GDM1 (cell line): ENCODE data around the gene TSEN54.

ENCODE experiments used
- DNase-seq: peaks from one replicate; lab custom pipeline; 2025; lab: John Stamatoyannopoulos, UW

TSEN54 gene

DNA sequence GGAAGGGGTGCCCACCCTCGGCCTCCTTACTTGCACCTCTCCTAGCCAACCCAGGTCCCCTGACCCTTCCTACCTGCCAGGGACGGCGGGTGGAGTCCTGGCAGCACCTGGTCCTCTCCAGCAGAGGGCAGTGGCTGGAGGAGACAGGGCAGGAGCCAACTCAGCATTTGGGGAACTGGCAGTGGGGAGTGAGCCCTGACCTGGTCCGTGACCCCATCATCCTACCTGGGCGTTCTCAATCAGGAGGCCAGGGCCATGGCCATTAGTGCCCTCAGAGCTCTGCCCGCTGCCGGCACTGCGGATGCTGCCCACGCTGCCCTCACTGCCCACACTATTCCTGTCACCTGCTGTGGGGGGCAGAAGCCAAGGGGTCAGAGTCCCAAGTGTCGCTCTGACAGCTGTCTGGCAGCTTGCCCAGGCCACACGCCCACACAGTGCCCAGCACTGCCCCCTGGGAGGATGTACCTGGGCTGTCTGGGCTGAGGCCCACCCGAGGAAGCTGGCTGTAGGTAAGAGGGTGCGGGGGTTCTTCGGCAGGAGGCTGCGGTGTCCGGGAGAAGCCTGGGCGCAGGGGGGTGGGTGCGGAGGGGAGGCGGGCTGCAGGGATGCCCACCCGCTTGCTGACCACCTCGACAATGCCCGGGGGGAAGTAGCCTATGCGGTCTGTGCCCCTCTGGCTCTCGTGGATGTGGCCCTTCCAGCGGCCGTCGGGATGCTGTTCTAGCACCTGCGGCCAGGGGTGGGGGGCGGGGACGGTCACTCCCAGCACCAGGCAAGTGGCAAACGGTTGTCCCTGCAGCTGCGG is 11.8 kb upstream of the TSEN54 start:
- DNase-seq: peak; percentile 18

DNA sequence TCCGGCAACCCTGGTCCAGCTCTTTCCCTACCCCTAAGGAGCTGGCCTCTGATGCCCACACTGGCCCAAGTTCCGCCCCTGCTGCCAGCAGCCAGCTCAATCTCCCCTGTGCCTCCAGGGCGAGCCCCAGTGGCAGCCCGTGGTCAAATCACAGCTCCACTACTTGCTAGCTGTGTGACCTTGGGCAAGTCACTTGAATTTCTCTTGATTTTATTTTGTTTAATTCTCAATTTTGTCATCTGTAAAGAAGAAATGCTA is 11.2 kb upstream of the TSEN54 start:
- DNase-seq: no peak

DNA sequence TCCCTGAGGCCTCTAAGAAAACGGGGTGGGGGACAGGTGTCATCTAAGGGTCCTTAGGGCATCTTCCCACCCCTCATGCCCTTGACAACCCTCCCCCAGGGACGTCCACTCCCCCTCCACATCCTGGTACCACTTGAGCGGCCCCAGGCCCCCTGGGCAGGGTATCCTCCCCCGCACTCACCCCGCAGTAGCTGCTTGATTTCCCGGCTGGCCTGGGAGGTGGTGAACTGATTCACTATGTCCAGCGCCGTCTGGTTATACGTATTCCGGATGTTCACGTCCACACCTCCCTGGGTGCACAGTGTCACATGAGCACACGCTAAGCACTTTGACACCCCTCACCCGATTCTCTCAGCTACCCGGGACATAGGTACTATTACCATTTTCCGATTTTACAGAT is 10.7 kb upstream of the TSEN54 start:
- DNase-seq: no peak

DNA sequence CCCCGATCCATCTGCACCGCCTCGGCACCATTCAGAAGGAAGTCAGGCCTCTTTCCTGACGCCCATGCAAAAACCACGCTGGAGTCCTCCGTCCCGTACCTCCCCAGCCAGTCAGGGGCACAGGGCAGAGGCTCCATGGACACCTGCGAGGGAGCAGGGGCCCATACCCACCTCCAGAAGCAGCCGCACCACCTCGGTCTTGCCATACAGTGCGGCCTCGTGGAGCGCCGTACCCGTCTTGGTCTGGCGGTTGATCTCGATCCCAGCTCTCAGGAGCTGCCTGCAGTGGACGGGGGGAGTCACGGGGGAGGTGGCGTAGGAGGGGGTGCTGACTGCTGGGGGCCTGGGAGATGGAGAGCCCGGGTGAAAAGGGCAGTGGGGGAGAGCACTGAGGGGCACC is 10.2 kb upstream of the TSEN54 start:
- DNase-seq: no peak

DNA sequence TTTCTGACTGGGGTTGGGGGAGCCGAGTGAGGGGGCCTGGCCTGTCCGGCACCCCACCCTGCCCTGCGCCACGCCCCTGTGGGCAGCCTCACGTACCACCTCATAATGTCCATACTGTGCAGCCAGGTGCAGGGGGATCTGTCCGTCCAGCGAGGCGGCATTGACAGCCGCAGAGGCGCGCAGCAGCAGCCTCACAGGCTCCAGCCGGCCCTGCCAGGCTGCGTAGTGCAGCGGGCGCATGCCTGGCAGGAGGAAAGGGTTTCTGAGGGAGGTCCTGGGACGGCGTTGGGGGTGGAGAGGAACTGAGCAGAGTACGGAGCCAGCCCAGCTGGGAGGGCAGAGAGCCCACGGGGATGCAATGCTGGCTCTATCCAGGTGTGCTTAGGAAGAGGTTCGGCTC is 9.4 kb upstream of the TSEN54 start:
- no peak for DNase-seq

DNA sequence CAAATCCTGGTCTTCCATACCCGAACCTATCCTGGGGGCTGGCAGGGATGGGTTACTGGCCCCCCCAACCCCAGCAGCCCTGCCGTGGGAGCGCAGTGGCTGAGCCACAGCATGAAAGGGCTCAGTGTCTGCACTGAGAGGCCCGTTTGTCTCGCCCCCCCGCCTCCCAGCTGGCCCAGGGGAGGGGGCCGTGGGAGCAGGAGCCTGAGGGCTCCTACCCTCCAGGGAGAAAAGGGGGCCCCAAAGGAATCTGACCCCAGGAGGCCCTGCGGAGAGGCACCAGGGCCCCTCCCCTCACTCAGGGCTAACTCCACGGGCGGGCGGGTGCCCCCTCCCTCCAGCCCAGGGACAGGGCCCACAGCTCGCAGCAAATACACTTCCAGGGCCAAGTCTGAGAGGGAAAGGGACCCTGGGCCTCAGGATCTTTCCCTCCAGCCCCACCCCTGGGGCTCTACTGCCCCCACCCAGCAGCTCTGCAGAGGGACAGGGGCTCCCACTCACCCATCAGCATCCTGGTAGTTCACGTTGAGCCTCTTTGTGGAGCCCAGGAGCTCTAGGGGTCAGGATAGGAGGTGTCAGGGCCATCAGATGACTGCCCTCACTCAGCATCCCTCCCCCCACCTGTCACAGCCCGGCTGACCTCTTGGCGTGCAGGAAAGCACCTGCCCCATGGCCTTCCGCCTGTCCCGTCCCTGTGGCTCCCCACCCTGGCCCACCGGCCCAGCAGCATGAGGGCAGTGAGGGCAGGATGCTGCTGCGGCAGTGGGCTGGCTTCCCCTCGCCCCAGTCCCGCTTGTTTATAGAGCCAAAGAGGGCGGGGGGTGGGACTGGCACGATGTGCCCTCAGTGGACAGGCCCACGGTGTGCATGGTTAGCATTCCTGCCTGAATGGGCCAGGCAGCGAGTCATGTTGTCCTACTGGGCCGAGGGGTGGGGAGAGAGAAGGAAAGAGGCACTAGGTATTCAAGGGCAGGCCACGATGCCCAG is 8.3 kb upstream of the TSEN54 start:
- no peak for DNase-seq

DNA sequence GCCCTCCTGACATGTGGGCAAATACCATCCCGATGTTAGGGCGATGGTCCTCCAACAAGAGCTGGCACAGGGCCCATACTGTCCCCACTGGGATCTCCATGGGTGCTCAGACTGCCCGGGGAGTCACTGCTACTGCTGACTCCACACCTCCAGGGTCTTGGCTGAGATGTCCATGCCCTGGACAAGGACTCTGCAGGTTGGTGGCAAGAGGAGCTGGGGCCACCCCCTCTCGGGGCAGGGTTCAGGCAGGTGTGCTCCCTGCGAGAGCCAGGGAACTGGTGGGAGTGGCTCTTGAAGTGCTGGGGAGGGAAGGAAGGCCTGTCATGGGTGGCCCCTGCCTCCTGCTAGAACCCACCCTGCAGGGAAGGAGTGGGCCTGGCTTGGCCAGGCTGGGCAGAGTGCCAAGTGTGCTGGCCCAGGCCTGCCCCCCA is 7.4 kb upstream of the TSEN54 start:
- DNase-seq: no peak

DNA sequence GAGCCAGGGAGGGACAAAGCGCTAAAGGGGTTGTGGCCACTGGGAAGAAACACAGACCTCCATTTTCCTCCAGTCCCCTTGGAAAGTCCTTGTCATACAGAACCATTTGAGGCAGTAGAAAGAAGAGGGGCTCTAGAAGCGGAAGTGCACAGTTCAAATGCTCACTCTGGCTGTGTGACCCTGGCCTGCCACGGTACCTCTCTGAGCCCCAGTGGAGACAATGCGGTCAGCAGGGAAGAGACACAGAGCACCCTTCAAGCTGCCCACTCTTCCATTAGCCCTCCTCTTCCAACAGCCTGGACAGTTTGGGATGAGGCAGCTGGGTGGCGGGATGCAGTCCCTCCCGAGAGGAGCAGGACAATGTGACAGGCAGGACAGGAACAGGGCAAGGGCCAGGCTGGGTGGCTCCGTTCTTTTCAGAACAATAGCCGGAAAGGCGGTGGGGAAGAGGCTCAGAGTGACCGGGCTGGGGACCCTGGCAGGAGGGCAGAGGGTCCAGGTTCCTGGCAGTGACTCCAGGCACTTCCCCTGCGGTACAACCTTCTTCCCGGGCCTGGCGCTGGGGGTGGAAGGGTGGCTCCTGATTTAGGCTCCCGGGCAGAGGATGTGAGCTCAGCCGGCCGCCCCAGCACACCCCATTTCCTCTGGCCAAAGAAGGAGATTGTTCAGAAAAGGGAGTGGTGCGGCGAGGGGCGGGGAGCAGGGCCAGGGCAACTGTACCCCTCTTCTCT is 6.6 kb upstream of the TSEN54 start:
- no peak for DNase-seq

DNA sequence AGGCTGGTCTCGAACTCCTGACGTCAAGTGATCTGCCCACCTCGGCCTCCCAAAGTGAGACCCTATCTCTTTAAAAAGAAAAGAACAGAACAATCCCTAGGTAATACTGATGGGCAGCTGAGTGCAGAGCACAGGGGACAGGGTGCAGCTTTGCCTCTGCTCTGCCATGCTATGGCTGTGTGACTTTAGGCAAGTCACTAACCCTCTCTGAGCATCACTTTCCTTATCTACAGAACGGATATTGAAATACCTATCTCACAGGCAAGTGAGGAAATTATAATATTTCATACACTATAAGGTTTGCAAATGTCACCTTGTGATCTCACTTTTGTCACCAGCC is 5.1 kb upstream of the TSEN54 start:
- DNase-seq: no peak

DNA sequence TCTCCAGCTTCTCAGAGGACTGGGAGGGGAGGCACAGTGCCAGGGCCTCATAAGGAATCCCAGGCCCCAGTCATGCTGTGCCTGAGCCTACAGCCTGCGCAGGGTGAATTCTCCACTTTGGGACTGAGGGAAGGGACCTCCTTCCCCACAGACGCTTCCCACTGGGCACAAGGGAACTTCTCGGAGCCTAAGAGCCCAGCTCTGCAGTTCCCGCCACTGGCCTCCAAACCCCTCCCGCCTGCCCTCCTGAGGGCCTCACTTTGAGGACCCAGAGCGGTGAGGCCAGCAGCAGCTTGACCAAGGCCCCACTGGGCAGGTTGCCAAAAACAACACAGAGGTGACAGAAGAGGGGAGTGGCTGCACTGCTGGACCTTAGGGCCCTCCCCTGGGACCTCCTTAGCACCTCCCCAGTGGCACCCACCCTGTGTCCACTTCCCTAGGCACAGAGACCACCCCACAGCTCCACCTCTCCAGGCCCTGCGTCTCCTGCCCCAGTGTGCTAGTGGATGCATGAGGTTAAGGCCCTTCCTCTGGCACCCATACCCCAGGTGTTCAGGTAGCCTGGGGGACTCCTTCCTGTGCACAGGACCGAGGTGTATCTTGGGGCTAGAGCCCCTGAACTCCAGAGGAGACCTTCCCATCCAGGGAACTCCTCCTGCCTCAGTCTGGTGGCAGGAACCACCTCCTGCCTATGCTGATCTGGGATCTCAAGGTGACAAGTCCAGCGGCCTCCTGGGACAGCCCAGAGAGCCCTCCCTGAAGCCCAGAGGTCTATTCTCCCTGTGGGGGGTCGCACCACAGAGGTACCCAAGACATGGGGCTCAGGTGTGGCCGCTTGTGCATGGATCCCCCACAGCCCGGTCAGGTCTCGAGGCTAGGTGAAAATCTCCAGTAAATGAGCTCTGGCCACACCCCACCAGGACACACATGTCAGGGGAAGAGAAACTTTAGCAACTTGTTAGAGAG is 4.4 kb upstream of the TSEN54 start:
- no peak for DNase-seq

DNA sequence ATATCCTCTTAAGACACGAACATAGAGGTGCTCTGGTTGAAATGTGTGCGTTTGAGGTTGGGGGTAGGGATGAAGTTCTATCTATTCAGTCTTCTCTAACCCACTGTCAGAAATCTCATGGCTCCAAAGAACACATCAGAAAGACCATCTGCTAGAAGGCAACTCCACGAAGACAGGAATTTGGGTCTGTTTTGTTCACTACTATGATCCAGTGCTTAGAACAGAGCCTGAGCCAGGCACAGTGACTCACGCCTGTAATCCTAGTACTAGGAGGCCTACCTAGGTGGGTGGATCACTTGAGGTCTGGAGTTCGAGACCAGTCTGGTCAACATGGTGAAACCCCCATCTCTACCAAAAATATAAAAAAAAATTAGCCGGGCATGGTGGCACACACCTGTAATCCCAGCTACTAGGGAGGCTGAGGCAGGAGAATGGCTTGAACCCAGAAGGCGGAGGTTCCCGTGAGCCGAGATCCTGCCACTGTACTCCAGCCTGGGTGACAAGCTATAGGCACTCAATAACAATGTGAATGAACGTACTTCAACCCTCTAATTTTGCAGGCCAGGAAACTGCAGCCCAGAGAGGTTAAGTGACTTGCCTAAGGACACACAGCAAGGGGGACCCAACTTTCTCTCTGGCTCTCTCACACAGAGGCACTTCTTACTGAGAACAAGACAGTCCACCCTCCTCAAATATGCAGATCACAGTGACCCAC is 3.2 kb upstream of the TSEN54 start:
- no peak for DNase-seq

DNA sequence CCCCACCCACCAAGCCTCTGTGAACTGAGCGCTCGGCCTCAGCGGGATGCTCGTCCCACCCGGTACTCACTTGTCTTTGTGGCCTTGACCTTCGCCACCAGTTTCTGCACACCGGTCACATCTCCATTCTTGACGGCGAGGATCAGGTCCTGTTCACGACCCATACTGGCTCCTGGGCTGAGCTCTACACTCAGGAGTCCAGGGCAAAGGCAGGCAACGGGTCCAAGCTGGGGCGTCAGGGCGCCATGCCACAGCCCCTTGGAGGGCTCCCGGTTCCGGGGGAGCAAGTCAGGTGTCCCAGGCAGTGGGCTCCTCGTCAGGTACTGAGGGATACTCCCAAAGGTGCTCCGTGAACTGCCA is 2.7 kb upstream of the TSEN54 start:
- no peak for DNase-seq

DNA sequence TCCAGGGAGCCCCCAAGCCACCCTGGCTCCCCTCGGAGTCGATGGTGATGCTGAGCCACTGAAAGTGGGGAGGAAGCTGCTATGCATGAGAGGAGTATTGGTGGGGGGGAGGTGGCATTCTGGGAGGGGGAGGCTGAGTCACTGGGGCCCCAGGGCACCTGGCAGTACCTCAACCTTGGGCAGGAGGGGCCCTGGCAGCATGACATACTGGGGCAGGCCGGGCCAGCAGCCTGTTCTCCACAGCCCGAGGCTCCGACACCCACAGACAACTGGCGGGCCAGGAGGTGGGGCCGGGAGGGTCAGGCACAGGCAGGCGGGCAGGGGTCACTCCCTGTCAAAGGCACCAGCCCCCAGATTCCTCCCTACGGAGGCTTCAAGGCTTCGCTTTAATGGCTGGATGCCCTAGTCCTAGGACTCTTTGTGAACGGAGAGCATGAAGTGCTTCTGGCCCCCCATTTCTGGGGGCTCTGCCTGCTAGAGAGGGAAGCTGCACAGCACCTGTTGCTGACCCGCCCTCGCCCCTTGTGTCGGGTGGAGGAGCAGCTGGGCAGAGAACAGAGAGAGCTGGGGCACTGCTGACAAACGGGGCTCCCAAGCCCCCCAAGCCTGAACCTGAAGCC is 1.9 kb upstream of the TSEN54 start:
- DNase-seq: no peak

DNA sequence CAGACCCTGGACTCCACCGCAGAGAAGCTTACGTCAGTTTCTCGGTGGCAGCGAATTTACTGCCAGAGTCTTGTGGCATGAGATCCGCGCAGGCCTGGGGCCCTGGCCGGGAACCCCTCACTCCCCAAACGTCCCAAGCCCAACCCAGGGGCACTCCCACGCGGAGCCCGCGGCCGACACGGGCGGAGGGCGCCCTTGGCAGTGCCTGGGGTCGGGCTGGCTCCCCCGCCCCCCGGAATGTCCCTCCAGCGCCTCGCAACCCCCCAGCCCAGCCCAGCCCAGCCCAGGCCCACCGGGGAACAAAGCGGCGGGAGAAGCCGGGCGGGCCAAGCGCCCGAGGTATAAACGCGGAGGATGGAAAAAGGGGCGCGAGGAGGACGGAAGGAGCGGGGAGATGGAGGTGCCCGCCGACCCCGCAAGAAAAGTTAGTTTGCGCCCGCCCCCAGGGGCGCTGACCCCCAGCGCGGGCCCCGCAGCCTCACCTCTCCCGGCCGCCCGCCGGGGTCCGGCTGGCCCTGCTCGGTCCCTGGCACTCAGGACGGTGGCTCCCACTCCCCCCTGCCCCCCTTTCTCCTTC is 1.3 kb upstream of the TSEN54 start:
- no peak for DNase-seq

DNA sequence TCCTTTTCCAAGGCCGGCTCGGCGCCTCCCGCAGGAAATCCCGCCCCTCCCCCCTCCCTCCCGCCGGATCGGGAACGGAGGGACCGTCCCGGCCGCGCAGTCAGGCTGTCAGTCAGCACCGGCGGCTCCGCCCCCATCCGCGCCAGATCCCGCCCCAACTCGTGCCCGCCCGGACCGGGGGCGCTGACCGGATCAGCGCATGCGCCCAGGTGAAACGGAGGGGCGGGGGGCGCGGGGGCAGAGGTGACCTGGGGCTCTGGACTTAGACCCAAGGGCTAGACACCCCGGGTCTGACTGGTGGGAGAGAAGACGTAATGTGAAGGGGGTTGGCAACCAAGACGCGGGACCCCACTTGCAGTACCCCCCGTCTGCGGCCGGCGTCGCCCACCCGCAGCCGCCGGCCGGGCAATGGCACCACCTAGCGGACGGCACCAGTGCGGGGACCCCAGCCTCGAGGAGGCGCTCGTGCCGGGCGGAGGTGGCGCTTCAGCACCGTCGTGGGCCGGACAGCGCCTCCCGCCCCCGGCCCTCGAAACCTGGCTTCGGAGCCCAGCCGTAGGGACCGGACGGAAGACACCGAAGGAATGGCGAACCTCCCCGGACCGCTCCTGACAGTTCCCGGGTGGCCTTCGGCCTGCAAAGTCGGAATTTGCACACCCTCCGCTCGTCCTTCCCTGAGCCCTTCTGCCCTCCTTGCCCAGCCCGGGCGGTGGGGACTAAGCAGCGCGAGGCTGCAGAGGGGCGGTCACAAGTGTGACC is 653 bp upstream of the TSEN54 start, which contains the start of gene CASKIN2:
Gene CASKIN2 (minus strand): TSS at position 42 of the 759 bp plus-strand sequence. CDS start 1,733 bp downstream, outside the sequence.
- peak; percentile 88 for DNase-seq

DNA sequence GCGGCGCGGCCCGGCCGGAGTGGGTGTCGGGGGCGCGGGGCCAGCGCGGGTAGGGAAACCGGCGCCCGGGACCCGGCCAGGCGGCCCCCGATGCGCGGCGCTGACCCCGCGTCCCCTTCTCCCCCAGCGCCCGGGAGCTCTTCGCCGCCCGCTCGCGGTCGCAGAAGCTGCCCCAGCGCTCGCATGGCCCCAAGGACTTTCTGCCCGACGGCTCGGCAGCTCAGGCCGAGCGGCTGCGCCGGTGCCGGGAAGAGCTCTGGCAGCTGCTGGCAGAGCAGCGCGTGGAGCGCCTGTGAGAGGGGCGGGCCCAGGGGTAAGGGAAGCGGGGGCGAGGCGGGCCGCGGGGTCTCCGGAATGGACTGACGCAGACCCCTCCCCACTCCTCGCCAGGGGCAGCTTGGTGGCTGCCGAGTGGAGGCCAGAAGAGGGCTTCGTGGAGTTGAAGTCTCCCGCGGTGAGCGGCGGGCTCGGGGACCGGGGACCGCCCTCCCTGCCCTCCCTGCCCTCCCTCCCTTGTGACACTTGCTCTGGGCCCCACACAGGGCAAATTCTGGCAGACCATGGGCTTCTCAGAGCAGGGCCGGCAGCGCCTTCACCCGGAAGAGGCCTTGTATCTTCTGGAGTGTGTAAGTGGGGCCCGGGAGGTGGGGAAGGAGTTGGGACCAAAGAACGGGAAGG is 430 bp downstream of the TSEN54 start:
- no peak for DNase-seq

DNA sequence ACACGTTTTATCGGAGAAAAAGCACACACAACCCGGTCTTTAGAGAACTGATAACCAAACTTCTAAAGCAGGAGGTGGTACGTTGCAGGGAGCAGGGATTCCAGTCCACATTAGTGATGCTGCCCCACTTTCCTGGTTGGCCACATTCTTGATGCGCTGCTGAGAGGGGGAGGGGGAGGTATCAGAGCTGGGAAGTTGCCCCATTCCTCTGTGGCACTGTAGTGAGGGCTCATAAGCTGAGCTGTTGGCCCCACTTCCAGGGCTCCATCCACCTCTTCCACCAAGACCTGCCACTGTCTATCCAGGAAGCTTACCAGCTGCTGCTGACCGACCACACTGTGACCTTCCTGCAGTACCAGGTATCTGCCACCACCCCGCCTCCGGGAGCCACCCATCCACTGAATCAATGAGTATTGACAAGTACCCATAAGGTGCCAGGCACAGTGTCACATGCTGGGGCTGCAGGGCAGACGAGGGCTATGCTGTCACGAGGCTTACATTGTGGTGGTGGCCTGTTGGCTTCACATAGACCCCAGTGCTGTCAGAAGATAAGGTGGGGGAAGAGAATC is 1.1 kb downstream of the TSEN54 start:
- DNase-seq: no peak

DNA sequence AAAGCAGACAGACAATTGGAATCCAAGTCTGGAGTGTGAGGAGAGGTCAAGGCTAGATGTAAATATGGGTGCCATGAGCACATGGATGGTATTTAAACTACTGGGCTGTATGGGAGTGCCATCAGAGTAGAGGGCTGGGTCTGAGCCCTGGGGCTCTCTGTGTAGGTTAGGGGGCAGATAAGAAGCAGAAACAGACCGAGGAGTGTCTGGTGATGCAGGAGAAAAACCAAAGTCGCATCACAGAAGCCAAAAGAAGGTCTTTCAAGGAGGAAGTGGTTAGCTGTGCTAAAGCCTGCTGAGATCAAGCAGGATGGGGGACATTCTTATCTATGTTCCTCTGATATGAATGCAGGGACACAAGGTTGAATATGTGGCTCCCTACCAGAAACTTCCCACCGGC is 1.9 kb downstream of the TSEN54 start:
- DNase-seq: peak; percentile 55
